SU-DHL-6 (cell line): Measurements from ENCODE around the gene C2CD4A.

ENCODE experiments used
- CTCF ChIP-seq: fragments of 200-600 bp; sonication (generic); IDR thresholded peaks from one replicate; pipeline ENCODE4 v1.5.1; 2017; ENCODE audit warnings: antibody characterized with exemption, mild to moderate bottlenecking, low read length, moderate library complexity; ENCODE audit not compliant: insufficient read depth, poor library complexity, severe bottlenecking
- EZH2phosphoT487 ChIP-seq: fragments of 200-600 bp; sonication (generic), shearing (Covaris generic); conservative IDR thresholded peaks from 2 replicates; pipeline ENCODE4 v1.6.1; 2018; ENCODE audit warnings: mild to moderate bottlenecking, antibody characterized with exemption, low read length, moderate library complexity, mixed read lengths

GRCh38 chr15:62075595-62076277 lies 9.0 kb downstream of the C2CD4A start:
- TF ChIP-seq CTCF = no peak
- no peak for TF ChIP-seq EZH2phosphoT487
